Measurements from ENCODE around the gene HSPA1L.

HSPA1L gene

GRCh38 chr6:31762878-31763618 is 52.0 kb downstream of the HSPA1L start:
- no peak for DNase-seq

DNA sequence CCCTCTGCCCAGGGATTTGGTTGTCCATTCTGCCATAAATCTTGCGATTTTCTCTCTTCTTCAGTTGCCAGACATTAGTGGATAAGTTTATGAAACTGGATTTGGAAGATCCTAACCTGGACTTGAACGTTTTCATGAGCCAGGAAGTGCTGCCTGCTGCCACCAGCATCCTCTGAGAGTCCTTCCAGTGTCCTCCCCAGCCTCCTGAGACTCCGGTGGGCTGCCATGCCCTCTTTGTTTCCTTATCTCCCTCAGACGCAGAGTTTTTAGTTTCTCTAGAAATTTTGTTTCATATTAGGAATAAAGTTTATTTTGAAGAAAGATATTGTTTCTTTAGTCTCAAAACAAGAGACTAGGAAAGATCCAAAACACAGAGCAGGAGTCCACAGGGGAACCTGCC is 52.7 kb downstream of the HSPA1L start, which contains the start of gene SAPCD1:
Gene SAPCD1, plus strand, starts transcription at position 301 of the 400 bp plus-strand sequence. CDS start 399 bp downstream, outside the sequence.
- no peak for DNase-seq

DNA sequence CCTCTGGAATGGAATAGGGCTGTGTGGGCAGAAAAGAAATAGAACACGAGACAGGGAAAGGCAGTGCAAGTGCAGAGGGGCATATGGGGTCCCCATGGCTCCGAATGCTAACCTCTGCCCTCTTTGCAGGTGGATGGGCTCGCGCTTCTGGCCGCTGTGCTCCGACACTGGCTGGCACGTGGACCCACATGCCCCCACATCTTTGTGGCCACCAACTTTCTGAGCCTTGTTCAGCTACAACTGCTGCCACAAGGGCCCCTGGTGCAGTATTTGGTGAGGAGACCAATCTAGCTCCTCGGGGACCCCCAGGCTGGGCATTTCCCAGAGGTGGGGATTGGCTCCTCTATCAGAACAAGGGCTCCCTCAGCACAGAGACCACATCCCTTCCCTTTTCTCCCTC is 53.7 kb downstream of the HSPA1L start:
- DNase-seq, result no peak

- no peak for DNase-seq
These were observed 54.3 kb downstream of the HSPA1L start for GRCh38 chr6:31760790-31761189.

Data from NCI-H2171 treated with DMSO at 0.1 percent for 48 hours (cell line).